Measurements from ENCODE around the gene DPYD. TPM values are rescaled to one million over a fixed set of nuclear protein-coding genes. Genes with fewer than 3 reads are reported as not detected.

The DPYD gene
- total and polyA plus RNA-seq, 10 of the 15 experiments (the other 5 are each of a cell fraction or from before 2014, with no cell fraction given): 5.7 to 23.8 (median 10.2) TPM

- ChIA-PET SMC1A (ENCODE audit: uncharacterized antibody, unreplicated experiment) (no interaction called here), POLR2A (no interaction called here), CTCF (interaction anchor here (1.1 kb wide), 1 partner anchor 123 kb away, joined by 3 read pairs; no protein-coding TSS in a partner anchor), RAD21 (ENCODE audit: unreplicated experiment) (no interaction called here)
- H3K36me3 ChIP-seq (ENCODE audit: control insufficient read depth in 2 of 2, insufficient read depth in 2 of 2, low read length in 1 of 2): no peaks in the 10 kb centered on the region
- H3K27me3 ChIP-seq (replicated peaks in 1 of 2; ENCODE audit: control insufficient read depth in 2 of 2, insufficient read depth in 2 of 2, low read length in 1 of 2): no peaks in the 10 kb centered on the region
- no peaks in the 10 kb centered on the region for H3K4me1 ChIP-seq (ENCODE audit: control insufficient read depth, insufficient read depth, low read length)
- H3K4me2 ChIP-seq (ENCODE audit: control insufficient read depth, insufficient read depth): no peak overlapping the region
- FAIRE-seq (no peak), DNase-seq (ENCODE audit: low read depth, low spot score) (no peak), ATAC-seq (no peak)
- in situ Hi-C loops (cut with MboI): no loop called here
- no peak overlapping the region for H2AFZ ChIP-seq (ENCODE audit: control insufficient read depth, low read depth, low read length)
- H3K27ac ChIP-seq (ENCODE audit: control insufficient read depth, insufficient read depth): no peak overlapping the region
- H3K4me3 ChIP-seq: no peak overlapping the region
- H3K79me2 ChIP-seq (ENCODE audit: control insufficient read depth, insufficient read depth, low read length): no peaks in the 10 kb centered on the region
- WGBS (ENCODE audit: insufficient coverage, insufficient replicate concordance, low lambda C conversion rate, missing lambda C conversion rate): 0% methylated on average over 1 of the region's 1 CpG
- no peaks in the 10 kb centered on the region for H4K20me1 ChIP-seq (ENCODE audit: control insufficient read depth, insufficient read depth)
- no peaks in the 10 kb centered on the region for H3K9me3 ChIP-seq (replicated peaks; ENCODE audit: control insufficient read depth, insufficient read depth, low read length)
- intact Hi-C loops (cut with micrococcal nuclease; ENCODE audit: unreplicated experiment): no loop called here
- no peak for TF ChIP-seq YY1 (IDR thresholded peaks at IDR 0.05; ENCODE audit: low read depth, low read length)
- no peak for TF ChIP-seq BCL3 (IDR thresholded peaks at IDR 0.05; ENCODE audit: borderline replicate concordance, insufficient read depth, low read depth, low read length, poor library complexity, severe bottlenecking)
- no peak for TF ChIP-seq SMAD5 (IDR thresholded peaks at IDR 0.05; ENCODE audit: low read depth)
- TF ChIP-seq MEF2A (IDR thresholded peaks at IDR 0.05; ENCODE audit: insufficient read depth, low read depth, low read length): no peak
- TF ChIP-seq NRF1 (conservative IDR thresholded peaks at IDR 0.05; ENCODE audit: low read depth, low read length): no peak
- TF ChIP-seq NFIC (IDR thresholded peaks at IDR 0.05; ENCODE audit: low read depth, low read length): no peak
- no peak for TF ChIP-seq E2F8 (IDR thresholded peaks at IDR 0.05; ENCODE audit: low read depth, partially characterized antibody)
- TF ChIP-seq TCF7 (IDR thresholded peaks at IDR 0.05; ENCODE audit: borderline replicate concordance): no peak
- TF ChIP-seq SREBF2 (IDR thresholded peaks at IDR 0.05; ENCODE audit: low read length): no peak
- TF ChIP-seq IRF5 (IDR thresholded peaks at IDR 0.05; ENCODE audit: borderline replicate concordance): no peak
- no peak for TF ChIP-seq NKRF (conservative IDR thresholded peaks at IDR 0.05)
- H3K9ac ChIP-seq (ENCODE audit: control insufficient read depth, insufficient read depth, low read length): no peak overlapping the region
- BruUV-seq (replicated peaks): no TSS peak
Observed at GRCh38 chr1:97120806-97121205, 800.0 kb downstream of the DPYD start.

Data from GM12878 (cell line).